Prostate gland (tissue), 2 donors: ENCODE results near the gene TMPRSS5. TPM values are rescaled to one million over a fixed set of nuclear protein-coding genes. Genes with fewer than 3 reads are reported as not detected.

Experiments used
- DNase-seq: peaks from one replicate; pipeline ENCODE4 v3.0.0-alpha.2; 2019; ENCODE audit warnings: low spot score
- H3K27ac ChIP-seq, 2 donors: fragments of 200-600 bp; sonication (generic); 2 replicates each; pipeline ENCODE4 v1.5.1; 2017 to 2019
- H3K27me3 ChIP-seq: fragments of 200-600 bp; sonication (generic); replicated peaks from 2 replicates; pipeline ENCODE4 v1.5.1; 2019; ENCODE audit not compliant: insufficient read depth
- H3K36me3 ChIP-seq, 2 donors: fragments of 200-600 bp; sonication (generic); 1 replicate in 1 of 2; 2 replicates in 1 of 2; pipeline versions ENCODE4 v1.5.1 to v1.8.1; 2017 to 2019
- H3K4me1 ChIP-seq: fragments of 200-600 bp; sonication (generic); replicated peaks from 2 replicates; pipeline ENCODE4 v1.5.1; 2019
- H3K4me3 ChIP-seq, 2 donors: fragments of 200-600 bp; sonication (generic); 2 replicates each; pipeline ENCODE4 v1.5.1; 2017 to 2019
- H3K9me3 ChIP-seq: fragments of 200-600 bp; sonication (generic); 2 replicates; pipeline ENCODE4 v1.5.1; 2017
- CTCF ChIP-seq, 4 experiments: fragments of 200-600 bp in 2 of 4; fragments of 450-650 bp in 2 of 4; sonication (generic) in 2 of 4; IDR thresholded peaks; 1 replicate in 3 of 4; 2 replicates in 1 of 4; pipeline ENCODE4 v1.5.1; 2016 to 2019; ENCODE audit warnings: antibody characterized with exemption in 4 of 4, mild to moderate bottlenecking in 2 of 4, moderate library complexity in 2 of 4
- POLR2A ChIP-seq: fragments of 450-650 bp; IDR thresholded peaks from one replicate; pipeline ENCODE4 v1.6.1; 2016; ENCODE audit warnings: antibody characterized with exemption, mild to moderate bottlenecking
- POLR2AphosphoS5 ChIP-seq: sonication (generic); formaldehyde crosslinking; IDR thresholded peaks from one replicate; pipeline ENCODE4 v1.6.1; 2017; ENCODE audit warnings: antibody characterized with exemption
- WGBS: methylation state at CpG from one replicate; pipeline ENCODE4 v1.1.5; 2018; 5-methylcytosine and 5-hydroxymethylcytosine counted together
- intact Hi-C: fragments of 100-400 bp; cut with DNase I; formaldehyde crosslinking; loops from one replicate; pipeline ENCODE4 v1.14.2; 2022
- total RNA-seq, 2 donors: library from RNA; depleted of rRNA; stranded (reverse); fragments of >200 nt; gene quantifications; one replicate each; pipeline ENCODE4 v1.1.0, GENCODE V29; 2016

The TMPRSS5 gene
- total RNA-seq, 2 donors from 2014 or later = 1.5 to 2.1 TPM

- Histone ChIP-seq H3K27ac (no peak overlapping the region), H3K9me3 (no peaks in the 10 kb centered on the region), H3K27me3 (no peaks in the 10 kb centered on the region), H3K4me1 (no peaks in the 10 kb centered on the region), H3K4me3 (no peak overlapping the region), H3K36me3 (no peaks in the 10 kb centered on the region)
- WGBS = 30% methylated on average over 4 of the region's 4 CpGs
- DNase-seq = peak; percentile 45
- intact Hi-C loops = loop anchor here (2.0 to 5.0 kb wide), 2 partner anchors 199 to 426 kb away; no protein-coding TSS in a partner anchor
- TF ChIP-seq CTCF (IDR thresholded peaks at IDR 0.05) = peak; percentile 12 to 68 (median 56)
- no peak for TF ChIP-seq POLR2A
- TF ChIP-seq POLR2AphosphoS5 = no peak
Measured at GRCh38 chr11:113730887-113731726, 25.0 kb upstream of the TMPRSS5 start.

- no peaks in the 10 kb centered on the region for H3K9me3 ChIP-seq
- no peak overlapping the region for H3K27ac ChIP-seq
- intact Hi-C loops = no loop called here
- H3K4me3 ChIP-seq = no peak overlapping the region
- DNase-seq = no peak
- TF ChIP-seq POLR2A (no peak), POLR2AphosphoS5 (no peak)
- H3K27me3 ChIP-seq = no peaks in the 10 kb centered on the region
- H3K4me1 ChIP-seq = no peaks in the 10 kb centered on the region
- WGBS = 73% methylated on average over 5 of the region's 5 CpGs
- H3K36me3 ChIP-seq = no peaks in the 10 kb centered on the region
Measured at GRCh38 chr11:113729456-113729855, 23.3 kb upstream of the TMPRSS5 start.

GRCh38 chr11:113728814-113729213 is 22.7 kb upstream of the TMPRSS5 start:
- no peak for TF ChIP-seq POLR2AphosphoS5
- no peak for TF ChIP-seq POLR2A
- TF ChIP-seq CTCF (IDR thresholded peaks at IDR 0.05) = no peak
- intact Hi-C loops = no loop called here
- H3K9me3 ChIP-seq = no peaks in the 10 kb centered on the region
- no peaks in the 10 kb centered on the region for H3K27me3 ChIP-seq
- no peaks in the 10 kb centered on the region for H3K4me1 ChIP-seq
- WGBS = 95% methylated on average over 3 of the region's 3 CpGs
- no peak overlapping the region for H3K27ac ChIP-seq
- no peak overlapping the region for H3K4me3 ChIP-seq
- no peaks in the 10 kb centered on the region for H3K36me3 ChIP-seq
- DNase-seq = no peak

GRCh38 chr11:113725913-113726312 is 19.8 kb upstream of the TMPRSS5 start:
- no peak overlapping the region for H3K27ac ChIP-seq
- H3K4me3 ChIP-seq = no peak overlapping the region
- TF ChIP-seq CTCF (IDR thresholded peaks at IDR 0.05) (no peak), POLR2AphosphoS5 (no peak), POLR2A (no peak)
- intact Hi-C loops = no loop called here
- no peaks in the 10 kb centered on the region for H3K9me3 ChIP-seq
- no peaks in the 10 kb centered on the region for H3K4me1 ChIP-seq
- H3K36me3 ChIP-seq = no peaks in the 10 kb centered on the region
- no peaks in the 10 kb centered on the region for H3K27me3 ChIP-seq
- WGBS = 77% methylated on average over 3 of the region's 3 CpGs
- no peak for DNase-seq

GRCh38 chr11:113725407-113725806 is 19.3 kb upstream of the TMPRSS5 start:
- Histone ChIP-seq H3K27ac (no peak overlapping the region), H3K36me3 (no peaks in the 10 kb centered on the region), H3K4me3 (no peak overlapping the region), H3K27me3 (no peaks in the 10 kb centered on the region), H3K4me1 (no peaks in the 10 kb centered on the region), H3K9me3 (no peaks in the 10 kb centered on the region)
- no peak for TF ChIP-seq POLR2AphosphoS5
- TF ChIP-seq CTCF (IDR thresholded peaks at IDR 0.05) = no peak
- TF ChIP-seq POLR2A = no peak
- 90% methylated on average over 5 of the region's 5 CpGs for WGBS
- no peak for DNase-seq
- intact Hi-C loops = no loop called here
